ENCODE results near the gene RNF112. TPM values are rescaled to one million over a fixed set of nuclear protein-coding genes. Genes with fewer than 3 reads are reported as not detected.
A peak's percentile ranks its signal among the peaks of the same experiment; 100 is the strongest.

RNF112 gene
- total and polyA plus RNA-seq, 2 experiments from 2014 or later, result 0.83 to 9.1 TPM

GRCh38 chr17:19388791-19389785 lies 21.9 kb upstream of the RNF112 start:
- H3K27ac ChIP-seq, result no peak overlapping the region; the same call in 1 of the 2 replicates

GRCh38 chr17:19390951-19391350 lies 20.1 kb upstream of the RNF112 start:
- in situ Hi-C loops (cut with MboI), result no loop called here
- H4K20me1 ChIP-seq (ENCODE audit: insufficient read depth), result no peaks in the 10 kb centered on the region
- 90 to 92% methylated on average over 2 of the region's 2 CpGs for WGBS, 2 experiments (ENCODE audit: low coverage in 1 of 2, low lambda C conversion rate in 2 of 2, missing lambda C conversion rate in 2 of 2)

More at GRCh38 chr17:19388791-19389785, 21.9 kb upstream of the RNF112 start:
- 39 to 42% methylated on average over 5 of the region's 5 CpGs for WGBS, 2 experiments (ENCODE audit: low coverage in 1 of 2, low lambda C conversion rate in 2 of 2, missing lambda C conversion rate in 2 of 2)
- Histone ChIP-seq H3K4me3 (no peak overlapping the region), H4K20me1 (ENCODE audit: insufficient read depth) (no peaks in the 10 kb centered on the region), H3K79me2 (ENCODE audit: insufficient read depth) (no peaks in the 10 kb centered on the region), H3K27me3 (replicated peaks; ENCODE audit: insufficient read depth) (no peaks in the 10 kb centered on the region), H3K4me1 (ENCODE audit: insufficient read depth) (peaks cover 41% of the 10 kb centered on the region), H3K9me3 (ENCODE audit: low read depth) (no peaks in the 10 kb centered on the region), H3F3A (ENCODE audit: insufficient read depth) (peaks cover 33% of the 10 kb centered on the region), H2AFZ (no peak overlapping the region), H3K9me2 (ENCODE audit: insufficient read depth) (no peaks in the 10 kb centered on the region), H3K4me2 (ENCODE audit: unreplicated experiment) (peak overlapping the region; percentile 52), H3K9ac (no peak overlapping the region), H3K36me3 (ENCODE audit: low read depth) (no peaks in the 10 kb centered on the region)
- DNase-seq, result peak; percentile 11
- in situ Hi-C loops (cut with MboI), result no loop called here
- TF ChIP-seq EZH2phosphoT487 (IDR thresholded peaks at IDR 0.05; ENCODE audit: insufficient read depth, low read depth) (no peak), EZH2 (IDR thresholded peaks at IDR 0.05; ENCODE audit: insufficient read depth, poor library complexity, severe bottlenecking) (no peak)

GRCh38 chr17:19391432-19391831 lies 19.6 kb upstream of the RNF112 start:
- Histone ChIP-seq H3K36me3 (ENCODE audit: low read depth) (no peaks in the 10 kb centered on the region), H3K4me1 (ENCODE audit: insufficient read depth) (peaks cover 18% of the 10 kb centered on the region), H4K20me1 (ENCODE audit: insufficient read depth) (no peaks in the 10 kb centered on the region), H3K27me3 (replicated peaks; ENCODE audit: insufficient read depth) (no peaks in the 10 kb centered on the region), H3K27ac (no peak overlapping the region), H3K9ac (no peak overlapping the region), H3K79me2 (ENCODE audit: insufficient read depth) (no peaks in the 10 kb centered on the region), H3K4me3 (no peak overlapping the region), H3K9me3 (ENCODE audit: low read depth) (no peaks in the 10 kb centered on the region), H3K9me2 (ENCODE audit: insufficient read depth) (no peaks in the 10 kb centered on the region), H3K4me2 (ENCODE audit: unreplicated experiment) (no peak overlapping the region), H2AFZ (no peak overlapping the region), H3F3A (ENCODE audit: insufficient read depth) (peaks cover 14% of the 10 kb centered on the region)
- 76 to 77% methylated on average over 5 to 7 of the region's 7 CpGs for WGBS, 2 experiments (ENCODE audit: low coverage in 1 of 2, low lambda C conversion rate in 2 of 2, missing lambda C conversion rate in 2 of 2)
- no peak for TF ChIP-seq EZH2phosphoT487 (IDR thresholded peaks at IDR 0.05; ENCODE audit: insufficient read depth, low read depth)
- in situ Hi-C loops (cut with MboI), result no loop called here
- DNase-seq, result no peak

More at GRCh38 chr17:19390951-19391350, 20.1 kb upstream of the RNF112 start:
- H3K4me1 ChIP-seq (ENCODE audit: insufficient read depth), result peaks cover 22% of the 10 kb centered on the region
- H3K79me2 ChIP-seq (ENCODE audit: insufficient read depth), result no peaks in the 10 kb centered on the region
- no peaks in the 10 kb centered on the region for H3K27me3 ChIP-seq (replicated peaks; ENCODE audit: insufficient read depth)
- H3K9me2 ChIP-seq (ENCODE audit: insufficient read depth), result no peaks in the 10 kb centered on the region
- H2AFZ ChIP-seq, result no peak overlapping the region
- no peaks in the 10 kb centered on the region for H3K9me3 ChIP-seq (ENCODE audit: low read depth)
- H3K9ac ChIP-seq, result no peak overlapping the region
- no peak for TF ChIP-seq EZH2 (IDR thresholded peaks at IDR 0.05; ENCODE audit: insufficient read depth, poor library complexity, severe bottlenecking)
- TF ChIP-seq EZH2phosphoT487 (IDR thresholded peaks at IDR 0.05; ENCODE audit: insufficient read depth, low read depth), result no peak
- peaks cover 17% of the 10 kb centered on the region for H3F3A ChIP-seq (ENCODE audit: insufficient read depth)
- no peaks in the 10 kb centered on the region for H3K36me3 ChIP-seq (ENCODE audit: low read depth)
- H3K27ac ChIP-seq, result no peak overlapping the region
- H3K4me2 ChIP-seq (ENCODE audit: unreplicated experiment), result no peak overlapping the region
- no peak for DNase-seq
- H3K4me3 ChIP-seq, result no peak overlapping the region

GRCh38 chr17:19392303-19392702 lies 18.7 kb upstream of the RNF112 start:
- Histone ChIP-seq H3K27ac (no peak overlapping the region), H3K9ac (no peak overlapping the region), H3K9me3 (ENCODE audit: low read depth) (no peaks in the 10 kb centered on the region), H3K79me2 (ENCODE audit: insufficient read depth) (no peaks in the 10 kb centered on the region), H3F3A (ENCODE audit: insufficient read depth) (peaks cover 16% of the 10 kb centered on the region), H3K36me3 (ENCODE audit: low read depth) (no peaks in the 10 kb centered on the region), H2AFZ (no peak overlapping the region), H3K9me2 (ENCODE audit: insufficient read depth) (no peaks in the 10 kb centered on the region), H3K4me2 (ENCODE audit: unreplicated experiment) (no peak overlapping the region), H3K4me3 (no peak overlapping the region), H3K27me3 (replicated peaks; ENCODE audit: insufficient read depth) (no peaks in the 10 kb centered on the region), H3K4me1 (ENCODE audit: insufficient read depth) (peaks cover 17% of the 10 kb centered on the region), H4K20me1 (ENCODE audit: insufficient read depth) (no peaks in the 10 kb centered on the region)
- in situ Hi-C loops (cut with MboI), result no loop called here
- WGBS, 2 experiments (ENCODE audit: low coverage in 1 of 2, low lambda C conversion rate in 2 of 2, missing lambda C conversion rate in 2 of 2), result 79 to 86% methylated on average over 7 of the region's 7 CpGs
- no peak for DNase-seq
- no peak for TF ChIP-seq EZH2phosphoT487 (IDR thresholded peaks at IDR 0.05; ENCODE audit: insufficient read depth, low read depth)
- no peak for TF ChIP-seq EZH2 (IDR thresholded peaks at IDR 0.05; ENCODE audit: insufficient read depth, poor library complexity, severe bottlenecking)

Data from GM23248 (cell line).